Stomach (tissue), 9 donors: Measurements from ENCODE around the gene BLCAP. TPM values are rescaled to one million over a fixed set of nuclear protein-coding genes. Genes with fewer than 3 reads are reported as not detected.
A peak's percentile ranks its signal among the peaks of the same experiment; 100 is the strongest.

Source experiments
- DNase-seq, 2 donors: peaks; one replicate each; pipeline versions ENCODE4 v3.0.0 to v3.0.0-alpha.2; 2013 to 2019
- H3K27ac ChIP-seq, 5 donors: fragments of 200-600 bp in 4 of 5; sonication (generic) in 4 of 5; one replicate each; pipeline ENCODE4 v1.5.1; 2013 to 2019; ENCODE audit warnings: mild to moderate bottlenecking in 1 of 5, moderate library complexity in 1 of 5
- H3K27me3 ChIP-seq, 3 donors: fragments of 200-600 bp; sonication (generic); one replicate each; pipeline ENCODE4 v1.5.1; 2017 to 2019; ENCODE audit warnings: mixed run types in 1 of 3
- H3K36me3 ChIP-seq, 4 donors: fragments of 200-600 bp; sonication (generic); 1 replicate in 3 of 4; 2 replicates in 1 of 4; pipeline ENCODE4 v1.5.1; 2016 to 2019
- H3K4me1 ChIP-seq, 4 donors: fragments of 200-600 bp; sonication (generic); one replicate each; pipeline ENCODE4 v1.5.1; 2016 to 2019
- H3K4me3 ChIP-seq, 4 donors: fragments of 200-600 bp; sonication (generic) in 3 of 4; one replicate each; pipeline ENCODE4 v1.5.1; 2016 to 2019; ENCODE audit warnings: mild to moderate bottlenecking in 1 of 4
- H3K9me3 ChIP-seq, 4 donors: fragments of 200-600 bp; sonication (generic); one replicate each; pipeline ENCODE4 v1.5.1; 2016 to 2019
- CTCF ChIP-seq, 7 experiments: fragments of 450-650 bp in 4 of 7; fragments of 200-600 bp in 3 of 7; sonication (generic) in 3 of 7; IDR thresholded peaks; one replicate each; pipeline ENCODE4 v1.5.1; 2016 to 2019; ENCODE audit warnings: antibody characterized with exemption in 7 of 7, control low read depth in 2 of 7, mild to moderate bottlenecking in 1 of 7
- EP300 ChIP-seq: sonication (generic); formaldehyde crosslinking; IDR thresholded peaks from one replicate; pipeline ENCODE4 v1.6.1; 2017; ENCODE audit warnings: antibody characterized with exemption
- POLR2A ChIP-seq, 4 donors: fragments of 450-650 bp; IDR thresholded peaks; one replicate each; pipeline ENCODE4 v1.6.1; 2016; ENCODE audit warnings: antibody characterized with exemption in 4 of 4, control low read depth in 2 of 4, mild to moderate bottlenecking in 1 of 4, moderate library complexity in 1 of 4
- POLR2AphosphoS5 ChIP-seq, 3 donors: sonication (generic); formaldehyde crosslinking; IDR thresholded peaks; one replicate each; pipeline ENCODE4 v1.6.1; 2016; ENCODE audit warnings: antibody characterized with exemption in 3 of 3
- WGBS, 5 donors: extraction: QIAGEN DNeasy Blood & Tissue Kit in 3 of 5; methylation state at CpG; one replicate each; pipeline versions ENCODE4 v1.1.5 to v1.1.7; 2013 to 2018; 5-methylcytosine and 5-hydroxymethylcytosine counted together
- intact Hi-C: fragments of 100-400 bp; cut with DNase I; formaldehyde crosslinking; loops from one replicate; pipeline ENCODE4 v1.15.1; 2023; ENCODE audit warnings: low total_unique reads
- polyA plus RNA-seq, 3 donors: library from polyadenylated mRNA; stranded (reverse); fragments of 200-250 nt; gene quantifications; one replicate each; pipeline ENCODE4 v1.2.3, GENCODE V29; 2013
- total RNA-seq, 5 donors: library from RNA; depleted of rRNA; stranded (reverse); fragments of >200 nt; gene quantifications; one replicate each; pipeline versions ENCODE4 v1.1.0 to v1.2.3, GENCODE V29; 2014 to 2016
- donor health status: healthy with polysubstance abuse.
- donor health status: Bipolar disorder and iron deficiency.
- donor health status: healthy.

The BLCAP gene
- total and polyA plus RNA-seq, 8 donors, result 12.5 to 84.4 (median 46.6) TPM

- Histone ChIP-seq H3K27ac (peak overlapping the region; percentile 9 to 97 (median 96)), H3K4me3 (peak overlapping the region; percentile 88 to 99 (median 96)), H3K4me1 (peaks cover 33 to 64% (median 58%) of the 10 kb centered on the region in 4 donors), H3K27me3 (no peaks in the 10 kb centered on the region), H3K36me3 (peaks cover 0 to 10% (median 0%) of the 10 kb centered on the region in 4 donors), H3K9me3 (no peaks in the 10 kb centered on the region)
- WGBS, 5 donors, result 1 to 12% (median 8%) methylated on average over 9 to 10 of the region's 10 CpGs
- intact Hi-C loops, result loop anchor here (5.0 to 10.0 kb wide), 2 partner anchors 122 to 324 kb away; no protein-coding TSS in a partner anchor
- peak in 2 of 3 donors; percentile 26 to 40 for TF ChIP-seq POLR2AphosphoS5 (IDR thresholded peaks at IDR 0.05)
- TF ChIP-seq EP300, result no peak
- DNase-seq, result peak in 1 of 2 donors; percentile 77
These were observed 1.3 kb downstream of the BLCAP start for GRCh38 chr20:37526238-37526838.

DNA sequence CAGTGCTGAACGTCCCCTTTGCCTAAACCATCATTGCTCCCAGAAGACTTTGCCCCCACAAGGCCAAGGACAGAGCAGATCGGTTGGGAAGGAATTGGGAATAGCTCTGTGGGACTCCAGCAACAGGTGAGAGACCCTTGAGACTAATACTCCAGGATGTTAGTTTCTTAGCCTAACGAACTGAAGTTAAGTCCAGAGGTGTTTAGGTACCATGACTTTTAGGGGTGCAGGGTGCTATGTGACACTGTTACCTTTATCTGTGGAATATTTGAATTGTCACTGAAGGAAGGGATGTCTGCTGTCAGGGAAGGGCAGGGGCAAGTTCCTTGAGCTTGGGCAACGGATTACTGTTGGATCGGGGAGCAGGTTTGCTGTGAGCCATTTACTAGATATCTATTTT is 1.9 kb downstream of the BLCAP start:
- Histone ChIP-seq H3K27ac (peak overlapping the region in 4 of 5 donors; percentile 94 to 97 (median 96)), H3K4me3 (peak overlapping the region; percentile 88 to 99 (median 96)), H3K36me3 (peaks cover 0 to 15% (median 0%) of the 10 kb centered on the region in 4 donors), H3K27me3 (no peaks in the 10 kb centered on the region), H3K4me1 (peaks cover 33 to 69% (median 63%) of the 10 kb centered on the region in 4 donors), H3K9me3 (no peaks in the 10 kb centered on the region)
- intact Hi-C loops, result loop anchor here (5.0 to 10.0 kb wide), 2 partner anchors 121 to 324 kb away; no protein-coding TSS in a partner anchor
- WGBS, 5 donors, result 61 to 81% (median 75%) methylated on average over 5 of the region's 5 CpGs
- TF ChIP-seq POLR2AphosphoS5 (IDR thresholded peaks at IDR 0.05) (no peak), POLR2A (IDR thresholded peaks at IDR 0.05) (no peak), CTCF (IDR thresholded peaks at IDR 0.05) (no peak), EP300 (no peak)
- no peak for DNase-seq

- peak in 1 of 2 donors; percentile 23 for DNase-seq
- Histone ChIP-seq H3K27me3 (no peaks in the 10 kb centered on the region), H3K4me3 (peak overlapping the region in 2 of 4 donors; percentile 88 to 95), H3K4me1 (peaks cover 37 to 76% (median 66%) of the 10 kb centered on the region in 4 donors), H3K27ac (peak overlapping the region in 3 of 5 donors; percentile 18 to 96 (median 94)), H3K9me3 (no peaks in the 10 kb centered on the region), H3K36me3 (peaks cover 0 to 23% (median 0%) of the 10 kb centered on the region in 4 donors)
- intact Hi-C loops, result loop anchor here (5.0 to 10.0 kb wide), 2 partner anchors 120 to 323 kb away; no protein-coding TSS in a partner anchor
- no peak for TF ChIP-seq POLR2AphosphoS5 (IDR thresholded peaks at IDR 0.05)
- no peak for TF ChIP-seq CTCF (IDR thresholded peaks at IDR 0.05)
- WGBS, 5 donors, result 49 to 64% (median 52%) methylated on average over 5 to 6 of the region's 6 CpGs
These were observed 2.6 kb downstream of the BLCAP start for GRCh38 chr20:37524859-37525708.

GRCh38 chr20:37523911-37524700 is 3.6 kb downstream of the BLCAP start:
- H3K27ac ChIP-seq, result no peak overlapping the region
- H3K4me1 ChIP-seq, result peaks cover 40 to 86% (median 73%) of the 10 kb centered on the region in 4 donors
- WGBS, 5 donors, result 71 to 78% (median 76%) methylated on average over 10 of the region's 10 CpGs
- no peaks in the 10 kb centered on the region for H3K9me3 ChIP-seq
- intact Hi-C loops, result loop anchor here (10.0 kb wide), 1 partner anchor 119 kb away; no protein-coding TSS in a partner anchor
- TF ChIP-seq EP300 (no peak), CTCF (IDR thresholded peaks at IDR 0.05) (no peak), POLR2AphosphoS5 (IDR thresholded peaks at IDR 0.05) (no peak), POLR2A (IDR thresholded peaks at IDR 0.05) (no peak)
- peak in 1 of 2 donors; percentile 19 for DNase-seq
- no peaks in the 10 kb centered on the region for H3K27me3 ChIP-seq
- H3K4me3 ChIP-seq, result no peak overlapping the region
- H3K36me3 ChIP-seq, result peaks cover 0 to 26% (median 1%) of the 10 kb centered on the region in 4 donors
